OCI-LY3 (cell line): ENCODE data around the gene TMEM269.

ENCODE experiments used
- EZH2phosphoT487 ChIP-seq: fragments of 200-600 bp; shearing (Covaris generic); IDR thresholded peaks from 2 replicates; pipeline ENCODE4 v1.6.1; 2018; ENCODE audit warnings: antibody characterized with exemption, mixed run types, low read depth
- TF ChIP-seq, protein P1 (sequence below): fragments of 200-600, 300-600 bp; sonication (generic); IDR thresholded peaks from 2 replicates; pipeline ENCODE4 v1.5.1; 2014; ENCODE audit warnings: antibody characterized with exemption, low read length, low read depth

DNA sequence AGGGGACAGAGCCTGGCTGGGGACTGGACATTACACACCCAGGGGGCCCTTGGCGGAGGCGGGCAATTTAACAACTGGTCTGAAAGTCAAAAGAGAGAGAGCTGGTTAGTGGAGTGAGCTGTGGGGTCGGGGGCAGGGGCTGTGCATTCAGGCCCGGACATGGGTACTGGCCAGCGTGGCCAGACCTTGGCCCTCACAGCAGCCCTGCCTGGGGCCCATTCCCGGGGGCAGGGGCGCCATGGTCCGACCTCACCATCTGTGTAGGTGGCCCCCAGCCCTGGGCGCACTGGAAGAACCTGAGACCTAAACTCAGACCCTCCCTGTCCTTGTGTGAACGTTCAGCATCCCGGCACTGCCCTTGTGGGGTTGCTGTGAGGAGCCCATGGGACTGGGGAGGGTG, 49.7 kb upstream of the TMEM269 start:
- TF ChIP-seq, protein P1, sequence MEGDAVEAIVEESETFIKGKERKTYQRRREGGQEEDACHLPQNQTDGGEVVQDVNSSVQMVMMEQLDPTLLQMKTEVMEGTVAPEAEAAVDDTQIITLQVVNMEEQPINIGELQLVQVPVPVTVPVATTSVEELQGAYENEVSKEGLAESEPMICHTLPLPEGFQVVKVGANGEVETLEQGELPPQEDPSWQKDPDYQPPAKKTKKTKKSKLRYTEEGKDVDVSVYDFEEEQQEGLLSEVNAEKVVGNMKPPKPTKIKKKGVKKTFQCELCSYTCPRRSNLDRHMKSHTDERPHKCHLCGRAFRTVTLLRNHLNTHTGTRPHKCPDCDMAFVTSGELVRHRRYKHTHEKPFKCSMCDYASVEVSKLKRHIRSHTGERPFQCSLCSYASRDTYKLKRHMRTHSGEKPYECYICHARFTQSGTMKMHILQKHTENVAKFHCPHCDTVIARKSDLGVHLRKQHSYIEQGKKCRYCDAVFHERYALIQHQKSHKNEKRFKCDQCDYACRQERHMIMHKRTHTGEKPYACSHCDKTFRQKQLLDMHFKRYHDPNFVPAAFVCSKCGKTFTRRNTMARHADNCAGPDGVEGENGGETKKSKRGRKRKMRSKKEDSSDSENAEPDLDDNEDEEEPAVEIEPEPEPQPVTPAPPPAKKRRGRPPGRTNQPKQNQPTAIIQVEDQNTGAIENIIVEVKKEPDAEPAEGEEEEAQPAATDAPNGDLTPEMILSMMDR = no peak
- no peak for TF ChIP-seq EZH2phosphoT487
